BLaER1 treated with 17β-estradiol and CSF1 and Interleukin-3, amounts not matched to agents 10 nM and 100 nM (cell line): ENCODE results near the gene ARHGAP8.

Experiments used
- H3K27ac ChIP-seq, 11 experiments: shearing (Covaris generic); formaldehyde crosslinking; 2 replicates each; pipeline ENCODE4 v1.8.1; 2022
- H3K27me3 ChIP-seq, 11 experiments: shearing (Covaris generic); formaldehyde crosslinking; 2 replicates each; pipeline ENCODE4 v1.8.1; 2022
- H3K36me3 ChIP-seq, 11 experiments: shearing (Covaris generic); formaldehyde crosslinking; 2 replicates each; pipeline ENCODE4 v1.8.1; 2022
- H3K4me1 ChIP-seq, 10 experiments: shearing (Covaris generic); formaldehyde crosslinking; 2 replicates each; pipeline ENCODE4 v1.8.1; 2022
- H3K4me2 ChIP-seq, 11 experiments: shearing (Covaris generic); formaldehyde crosslinking; 2 replicates each; pipeline ENCODE4 v1.8.1; 2022
- H3K4me3 ChIP-seq, 10 experiments: shearing (Covaris generic); formaldehyde crosslinking; 2 replicates each; pipeline ENCODE4 v1.8.1; 2022
- H3K9ac ChIP-seq, 11 experiments: shearing (Covaris generic); formaldehyde crosslinking; 2 replicates each; pipeline ENCODE4 v1.8.1; 2022
- H3K9me3 ChIP-seq, 11 experiments: shearing (Covaris generic); formaldehyde crosslinking; replicated peaks in 1 of 11; 2 replicates each; pipeline ENCODE4 v1.8.1; 2022
- H4K20me1 ChIP-seq, 11 experiments: shearing (Covaris generic); formaldehyde crosslinking; 2 replicates each; pipeline ENCODE4 v1.8.1; 2022
- Cebpa-rat ChIP-seq, 11 experiments: shearing (Covaris generic); IDR thresholded peaks; 2 replicates each; pipeline ENCODE4 v1.8.1; 2022

ARHGAP8 gene

GRCh38 chr22:44906999-44907644 is 154.7 kb downstream of the ARHGAP8 start:
- H3K27ac ChIP-seq = no peak overlapping the region
- H3K4me3 ChIP-seq = no peak overlapping the region
- peaks cover 26 to 34% (median 29%) of the 10 kb centered on the region in 11 experiments for H3K9me3 ChIP-seq
- H3K36me3 ChIP-seq = peaks cover 0 to 14% (median 7%) of the 10 kb centered on the region in 11 experiments; a peak in 7 of 22 replicates
- no peaks in the 10 kb centered on the region for H3K27me3 ChIP-seq
- no peak for TF ChIP-seq Cebpa-rat (IDR thresholded peaks at IDR 0.05)
- H3K9ac ChIP-seq = no peak overlapping the region
- peaks cover 8 to 14% (median 10%) of the 10 kb centered on the region in 10 experiments for H3K4me1 ChIP-seq
- no peaks in the 10 kb centered on the region; a peak in 1 of 22 replicates for H4K20me1 ChIP-seq
- peak overlapping the region; percentile 23 to 69 (median 57); a peak in 19 of 22 replicates for H3K4me2 ChIP-seq

- Histone ChIP-seq H3K9me3 (peaks cover 26 to 36% (median 29%) of the 10 kb centered on the region in 11 experiments), H3K4me2 (no peak overlapping the region), H3K4me1 (peaks cover 8 to 14% (median 10%) of the 10 kb centered on the region in 10 experiments), H3K27ac (no peak overlapping the region), H4K20me1 (no peaks in the 10 kb centered on the region; a peak in 1 of 22 replicates), H3K36me3 (peaks cover 0 to 19% (median 7%) of the 10 kb centered on the region in 11 experiments; a peak in 7 of 22 replicates), H3K27me3 (no peaks in the 10 kb centered on the region), H3K4me3 (no peak overlapping the region), H3K9ac (no peak overlapping the region)
- TF ChIP-seq Cebpa-rat (IDR thresholded peaks at IDR 0.05) = no peak
Measured at GRCh38 chr22:44907765-44908737, 155.7 kb downstream of the ARHGAP8 start.

- Histone ChIP-seq H3K27ac (no peak overlapping the region), H3K27me3 (no peaks in the 10 kb centered on the region), H4K20me1 (no peaks in the 10 kb centered on the region; a peak in 1 of 22 replicates), H3K4me3 (no peak overlapping the region), H3K4me1 (peaks cover 8 to 14% (median 10%) of the 10 kb centered on the region in 10 experiments), H3K9me3 (peaks cover 26 to 38% (median 29%) of the 10 kb centered on the region in 11 experiments), H3K36me3 (peaks cover 0 to 22% (median 7%) of the 10 kb centered on the region in 11 experiments; a peak in 8 of 22 replicates), H3K4me2 (no peak overlapping the region), H3K9ac (no peak overlapping the region)
- no peak for TF ChIP-seq Cebpa-rat (IDR thresholded peaks at IDR 0.05)
Measured at GRCh38 chr22:44909241-44909640, 156.9 kb downstream of the ARHGAP8 start.
